Endothelial cell of umbilical vein (primary cell): ENCODE results near the gene EXOSC2. TPM values are rescaled to one million over a fixed set of nuclear protein-coding genes. Genes with fewer than 3 reads are reported as not detected.

Experiments used
- BruUV-seq: library from RNA; stranded (reverse); fragments of 400-500 nt; replicated peaks from 2 replicates; lab custom pipeline; 2021; lab: Mats Ljungman, UMichigan
- CTCF ChIA-PET: fragments of 300-600, 350-600 bp; sonication (Branson Sonifier 250); formaldehyde crosslinking; loops from one replicate; lab custom pipeline; 2021; ENCODE audit warnings: antibody characterized with exemption, inconsistent platforms; lab: Charles Lee
- POLR2A ChIA-PET: fragments of 300-600, 350-600 bp; sonication (Branson Sonifier 250); formaldehyde crosslinking; loops from one replicate; lab custom pipeline; 2021; ENCODE audit warnings: antibody characterized with exemption, inconsistent platforms; lab: Charles Lee
- DNase-seq: peaks from one replicate; pipeline ENCODE4 v3.0.0-alpha.2; 2011; ENCODE audit warnings: low read depth, low spot score
- FAIRE-seq: peaks from 2 replicates; lab custom pipeline; 2011; peaks lifted over from hg19 to GRCh38; lab: Jason Lieb, UNC
- H2AFZ ChIP-seq: 2 replicates; pipeline ENCODE4 v1.6.0; 2012; ENCODE audit warnings: low read depth, low read length, control low read depth, inconsistent platforms
- H3K27ac ChIP-seq: 2 replicates; pipeline ENCODE4 v1.5.1; 2011; ENCODE audit warnings: low read depth, mild to moderate bottlenecking, control low read depth, low read length, moderate library complexity; ENCODE audit not compliant: insufficient read depth
- H3K27me3 ChIP-seq, 2 experiments: 2 replicates each; pipeline versions ENCODE4 v1.6.0 to v1.6.1; 2011; ENCODE audit warnings: low read length in 2 of 2, mixed read lengths in 1 of 2; ENCODE audit not compliant: control insufficient read depth in 2 of 2, insufficient read depth in 2 of 2
- H3K36me3 ChIP-seq, 2 experiments: 2 replicates in 1 of 2; 3 replicates in 1 of 2; pipeline ENCODE4 v1.5.1; 2011; ENCODE audit warnings: low read length in 2 of 2, mild to moderate bottlenecking in 1 of 2, moderate library complexity in 1 of 2; ENCODE audit not compliant: control insufficient read depth in 2 of 2, insufficient read depth in 2 of 2; ENCODE audit errors: extremely low read depth in 1 of 2
- H3K4me1 ChIP-seq: 3 replicates; pipeline ENCODE4 v1.5.1; 2011; ENCODE audit warnings: mild to moderate bottlenecking, low read length; ENCODE audit not compliant: control insufficient read depth, insufficient read depth; ENCODE audit errors: extremely low read depth
- H3K4me2 ChIP-seq: 2 replicates; pipeline ENCODE4 v1.6.1; 2011; ENCODE audit warnings: low read length, control low read depth, mixed read lengths; ENCODE audit not compliant: insufficient read depth
- H3K4me3 ChIP-seq, 3 experiments: fragments of 200-600 bp in 1 of 3; sonication (generic), shearing (Covaris generic) in 1 of 3; replicated peaks in 1 of 3; 2 replicates each; pipeline ENCODE4 v1.5.1; 2011 to 2016; ENCODE audit warnings: control low read depth in 3 of 3, low read length in 3 of 3, mild to moderate bottlenecking in 2 of 3, inconsistent platforms in 1 of 3, low read depth in 1 of 3, moderate library complexity in 1 of 3; ENCODE audit not compliant: insufficient read depth in 1 of 3
- H3K79me2 ChIP-seq: 2 replicates; pipeline ENCODE4 v1.6.0; 2012; ENCODE audit warnings: low read length, inconsistent platforms; ENCODE audit not compliant: control insufficient read depth, insufficient read depth
- H3K9ac ChIP-seq: replicated peaks from 2 replicates; pipeline ENCODE3; 2011; ENCODE audit warnings: low read length, control low read depth; ENCODE audit not compliant: insufficient read depth; ENCODE audit errors: extremely low read depth
- H3K9me1 ChIP-seq: replicated peaks from 3 replicates; pipeline ENCODE4 v1.6.0; 2011; ENCODE audit warnings: mild to moderate bottlenecking, low read length; ENCODE audit not compliant: control insufficient read depth, insufficient read depth; ENCODE audit errors: extremely low read depth
- H3K9me3 ChIP-seq: replicated peaks from 2 replicates; pipeline ENCODE4 v1.5.1; 2012; ENCODE audit warnings: low read length, inconsistent platforms; ENCODE audit not compliant: control insufficient read depth, insufficient read depth
- H4K20me1 ChIP-seq: replicated peaks from 2 replicates; pipeline ENCODE3; 2011; ENCODE audit warnings: mild to moderate bottlenecking, low read length; ENCODE audit not compliant: control insufficient read depth, insufficient read depth; ENCODE audit errors: extremely low read depth
- GATA2 ChIP-seq: IDR thresholded peaks from 2 replicates; pipeline ENCODE4 v1.7.0; 2011; ENCODE audit warnings: low read depth, mild to moderate bottlenecking, moderate library complexity, mixed read lengths, low read length; ENCODE audit not compliant: insufficient read length, insufficient read depth
- POLR2A ChIP-seq: IDR thresholded peaks from 2 replicates; pipeline ENCODE4 v1.6.1; 2012; ENCODE audit warnings: low read depth, mild to moderate bottlenecking, control low read depth, low read length
- POLR2AphosphoS5 ChIP-seq: IDR thresholded peaks from 2 replicates; pipeline ENCODE4 v1.6.1; 2012; ENCODE audit warnings: low read depth, mild to moderate bottlenecking, control low read depth, low read length, moderate library complexity; ENCODE audit not compliant: insufficient read depth
- dilution Hi-C: fragments of 300-500 bp; cut with MboI; formaldehyde crosslinking; loops from one replicate; pipeline ENCODE4 v1.15.0; 2019; ENCODE audit warnings: low sequenced_read_pairs; ENCODE audit not compliant: extremely low pct_ligation_motif_present
- intact Hi-C: fragments of 100-400 bp; cut with micrococcal nuclease; formaldehyde crosslinking; loops from one replicate; pipeline ENCODE4 v1.10.0; 2022
- polyA plus RNA-seq, 4 experiments: library from polyadenylated mRNA; depleted of rRNA in 3 of 4; stranded (reverse) in 3 of 4; unstranded in 1 of 4; fragments of >200 nt; gene quantifications; 2 replicates each; pipeline versions ENCODE4 v1.2.1 to v1.2.3, GENCODE V29; 2011 to 2012; ENCODE audit warnings: missing spikeins in 1 of 4
- total RNA-seq: library from RNA; stranded (reverse); gene quantifications from 2 replicates; pipeline ENCODE4 v1.2.3, GENCODE V29; 2021
- TF ChIP-seq, protein P1 (sequence below), 2 donors: IDR thresholded peaks; 1 replicate in 1 of 2; 2 replicates in 1 of 2; pipeline ENCODE4 v1.5.1; 2011; ENCODE audit warnings: low read length in 2 of 2, mild to moderate bottlenecking in 2 of 2, moderate library complexity in 2 of 2, control low read depth in 1 of 2, inconsistent platforms in 1 of 2, low read depth in 1 of 2; ENCODE audit not compliant: insufficient read depth in 1 of 2; ENCODE audit errors: extremely low read depth in 1 of 2

The EXOSC2 gene
- total and polyA plus RNA-seq, 2 donors (not counting 3 experiments of a cell fraction or from before 2014, with no cell fraction given), result 25.5 to 44.4 TPM

GRCh38 chr9:130651752-130652151, 41.8 kb upstream of the EXOSC2 start:
- Histone ChIP-seq H3K27ac (no peak overlapping the region), H3K9me3 (no peaks in the 10 kb centered on the region), H3K9me1 (no peaks in the 10 kb centered on the region), H3K4me1 (no peaks in the 10 kb centered on the region), H4K20me1 (no peaks in the 10 kb centered on the region), H3K27me3 (peaks cover 5 to 11% of the 10 kb centered on the region in 2 experiments), H3K9ac (no peak overlapping the region), H3K36me3 (no peaks in the 10 kb centered on the region), H3K4me3 (no peak overlapping the region), H2AFZ (no peak overlapping the region), H3K79me2 (no peaks in the 10 kb centered on the region), H3K4me2 (no peak overlapping the region)
- FAIRE-seq (no peak), DNase-seq (no peak)
- TF ChIP-seq GATA2 (no peak), POLR2AphosphoS5 (no peak), POLR2A (no peak)
- TF ChIP-seq, protein P1, sequence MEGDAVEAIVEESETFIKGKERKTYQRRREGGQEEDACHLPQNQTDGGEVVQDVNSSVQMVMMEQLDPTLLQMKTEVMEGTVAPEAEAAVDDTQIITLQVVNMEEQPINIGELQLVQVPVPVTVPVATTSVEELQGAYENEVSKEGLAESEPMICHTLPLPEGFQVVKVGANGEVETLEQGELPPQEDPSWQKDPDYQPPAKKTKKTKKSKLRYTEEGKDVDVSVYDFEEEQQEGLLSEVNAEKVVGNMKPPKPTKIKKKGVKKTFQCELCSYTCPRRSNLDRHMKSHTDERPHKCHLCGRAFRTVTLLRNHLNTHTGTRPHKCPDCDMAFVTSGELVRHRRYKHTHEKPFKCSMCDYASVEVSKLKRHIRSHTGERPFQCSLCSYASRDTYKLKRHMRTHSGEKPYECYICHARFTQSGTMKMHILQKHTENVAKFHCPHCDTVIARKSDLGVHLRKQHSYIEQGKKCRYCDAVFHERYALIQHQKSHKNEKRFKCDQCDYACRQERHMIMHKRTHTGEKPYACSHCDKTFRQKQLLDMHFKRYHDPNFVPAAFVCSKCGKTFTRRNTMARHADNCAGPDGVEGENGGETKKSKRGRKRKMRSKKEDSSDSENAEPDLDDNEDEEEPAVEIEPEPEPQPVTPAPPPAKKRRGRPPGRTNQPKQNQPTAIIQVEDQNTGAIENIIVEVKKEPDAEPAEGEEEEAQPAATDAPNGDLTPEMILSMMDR (IDR thresholded peaks at IDR 0.05; ENCODE audit: extremely low read depth in 1 of 2, insufficient read depth in 1 of 2, low read depth in 1 of 2, low read length in 2 of 2), result no peak
- ChIA-PET POLR2A (no interaction called here), CTCF (interaction anchor here (1.2 to 2.2 kb wide), 3 partner anchors 13 to 32 kb away, joined by 3 to 7 read pairs (median 5); no protein-coding TSS in a partner anchor)
- dilution Hi-C loops, result no loop called here
- intact Hi-C loops, result no loop called here
- BruUV-seq, result no TSS peak

DNA sequence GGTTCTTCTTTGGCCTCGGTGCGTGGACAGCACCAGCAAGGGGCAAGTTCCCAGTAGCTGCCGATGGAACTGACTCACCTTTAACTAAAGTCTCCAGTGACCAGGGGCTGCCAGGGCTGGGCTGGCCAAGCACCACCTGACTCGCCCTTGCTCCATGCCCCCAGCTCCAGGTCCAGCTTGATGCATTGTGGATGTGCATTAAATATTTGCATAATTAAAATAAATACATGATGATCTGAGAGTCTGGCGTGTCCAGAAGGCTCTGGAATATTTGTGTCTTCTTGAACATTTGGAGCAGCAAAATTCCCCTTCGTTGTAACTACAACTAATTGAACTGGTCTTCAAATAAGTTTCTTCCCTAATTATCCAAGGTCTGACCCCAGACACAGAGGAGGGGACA, 38.7 kb upstream of the EXOSC2 start:
- Histone ChIP-seq H3K79me2 (no peaks in the 10 kb centered on the region), H3K9ac (no peak overlapping the region), H3K36me3 (no peaks in the 10 kb centered on the region), H4K20me1 (no peaks in the 10 kb centered on the region), H3K9me3 (no peaks in the 10 kb centered on the region), H3K9me1 (no peaks in the 10 kb centered on the region), H2AFZ (no peak overlapping the region), H3K27ac (no peak overlapping the region), H3K4me2 (no peak overlapping the region), H3K27me3 (peaks cover 33 to 35% of the 10 kb centered on the region in 2 experiments), H3K4me1 (no peaks in the 10 kb centered on the region), H3K4me3 (no peak overlapping the region)
- intact Hi-C loops (no loop called here), dilution Hi-C loops (no loop called here)
- BruUV-seq, result no TSS peak
- no peak for TF ChIP-seq POLR2A
- DNase-seq, result no peak
- CTCF ChIA-PET, result no interaction called here
- POLR2A ChIA-PET, result no interaction called here
- FAIRE-seq, result no peak
